Mammary epithelial cell (primary cell): ENCODE results near the gene PSORS1C2.

Experiments used
- CTCF ChIP-seq, 2 donors: IDR thresholded peaks in 1 of 2; conservative IDR thresholded peaks in 1 of 2; 2 replicates each; pipeline ENCODE4 v1.5.1; 2011 to 2012; ENCODE audit warnings: inconsistent platforms in 2 of 2, low read length in 2 of 2, mild to moderate bottlenecking in 2 of 2, control low read depth in 1 of 2, low read depth in 1 of 2; ENCODE audit not compliant: insufficient read depth in 1 of 2; ENCODE audit errors: extremely low read depth in 1 of 2
- EZH2 ChIP-seq: IDR thresholded peaks from 2 replicates; pipeline ENCODE4 v1.6.1; 2012; ENCODE audit warnings: low read length, inconsistent platforms, borderline replicate concordance

- TF ChIP-seq CTCF (conservative IDR thresholded peaks at IDR 0.05 in 1 of 2, IDR thresholded peaks at IDR 0.05 in 1 of 2; ENCODE audit: extremely low read depth in 1 of 2, insufficient read depth in 1 of 2, low read depth in 1 of 2, low read length in 2 of 2) (no peak), EZH2 (no peak)
These were observed 19.4 kb upstream of the PSORS1C2 start, which contains the start of gene TCF19 for GRCh38 chr6:31158140-31158862.
